Stimulated activated CD4-positive, alpha-beta T cell treated with anti-CD3 and anti-CD28 coated beads, Interleukin-1b, Interleukin-23, amount 100 ng/mL, for 24 hours (primary cell): ENCODE measurements around the gene ALOX15.
"Not testable (repeated sequence)": the region's sequence is repeated elsewhere in the genome, so short reads cannot be mapped to it uniquely, and the experiment has no call there.

ENCODE experiments used
- DNase-seq, 4 experiments: peaks; one replicate each; pipeline ENCODE4 v3.0.0-alpha.2; 2020; ENCODE audit warnings: low read depth in 4 of 4, low spot score in 1 of 4

Gene ALOX15

DNA sequence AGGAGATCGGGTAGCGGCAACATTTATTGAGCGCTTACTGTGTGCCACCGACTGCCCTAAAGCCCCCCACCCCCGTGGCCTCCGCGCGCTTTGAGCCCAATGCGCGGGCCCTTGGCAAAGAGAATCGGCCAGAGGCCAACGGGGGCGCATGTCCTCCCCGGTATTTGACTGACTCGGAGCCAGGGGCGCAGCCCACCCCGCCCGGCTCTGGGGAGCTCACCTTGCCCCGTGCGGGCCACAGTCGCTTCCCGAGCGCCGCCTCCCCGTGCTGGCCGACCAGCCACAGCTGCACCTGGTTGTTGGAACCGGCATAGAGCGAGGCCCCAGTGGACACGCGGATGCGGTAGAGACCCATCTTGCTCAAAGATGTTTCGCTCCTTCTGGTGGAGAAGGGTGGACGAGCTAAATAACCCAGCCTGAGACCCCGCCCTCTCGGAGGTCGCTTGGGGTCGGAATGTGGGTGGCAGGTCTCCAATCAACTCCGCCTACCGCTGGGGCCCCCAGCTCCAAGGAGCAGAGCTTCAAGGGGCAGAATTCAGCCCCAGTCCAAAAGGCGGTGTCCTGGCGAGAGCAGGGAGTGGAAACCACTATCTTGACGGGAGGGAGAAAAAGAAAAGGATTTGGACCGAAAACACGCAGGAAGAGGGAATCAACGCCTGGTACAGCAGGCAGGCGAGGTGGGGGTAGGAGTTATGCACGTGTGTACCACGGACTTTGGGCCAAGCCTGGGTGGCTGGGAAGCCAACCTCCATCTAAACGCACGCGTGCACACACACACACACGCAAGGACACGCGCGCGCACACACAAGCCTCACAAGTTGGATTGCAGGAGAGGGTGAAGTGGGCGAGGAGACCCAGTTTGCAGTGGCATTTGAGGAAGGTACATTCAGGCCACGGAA lies at the start of gene ALOX15:
Gene ALOX15, minus strand, starts transcription at position 382 of the 899 bp plus-strand sequence. Its CDS starts 27 bp downstream, at position 355.
- DNase-seq = no peak

DNA sequence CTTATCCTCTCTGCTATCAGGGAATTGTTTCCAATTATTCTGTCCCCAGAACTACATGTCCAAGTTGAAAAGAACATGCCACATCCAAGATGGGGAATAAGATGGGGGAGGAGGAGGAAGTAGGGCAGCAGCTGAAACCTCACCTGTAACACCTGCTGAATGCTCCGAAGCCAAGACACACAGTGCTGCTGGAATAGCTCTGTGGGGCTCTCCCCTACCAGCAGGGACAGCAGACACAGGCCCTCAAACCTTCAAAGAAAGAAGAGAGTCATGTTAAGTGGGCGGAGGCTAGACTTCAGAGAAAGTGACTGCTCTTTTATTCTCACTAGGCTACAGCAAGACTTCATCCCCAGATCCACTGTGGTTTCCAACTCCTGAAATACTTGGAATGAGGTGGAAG lies 49.3 kb upstream of the ALOX15 start:
- DNase-seq = no peak

- not testable (repeated sequence) for DNase-seq
Measured at GRCh38 chr17:4689872-4690271, 48.4 kb upstream of the ALOX15 start.

- not testable (repeated sequence) for DNase-seq
Measured at GRCh38 chr17:4683739-4684138, 42.3 kb upstream of the ALOX15 start.

- DNase-seq = no peak
Measured at GRCh38 chr17:4679658-4680057, 38.2 kb upstream of the ALOX15 start.

- peak in 1 of 4 experiments; percentile 14 for DNase-seq
Measured at GRCh38 chr17:4678448-4679026, 37.1 kb upstream of the ALOX15 start.

GRCh38 chr17:4676791-4677190 lies 35.3 kb upstream of the ALOX15 start:
- no peak for DNase-seq

- DNase-seq = no peak
Measured at GRCh38 chr17:4675791-4676190, 34.3 kb upstream of the ALOX15 start.

DNA sequence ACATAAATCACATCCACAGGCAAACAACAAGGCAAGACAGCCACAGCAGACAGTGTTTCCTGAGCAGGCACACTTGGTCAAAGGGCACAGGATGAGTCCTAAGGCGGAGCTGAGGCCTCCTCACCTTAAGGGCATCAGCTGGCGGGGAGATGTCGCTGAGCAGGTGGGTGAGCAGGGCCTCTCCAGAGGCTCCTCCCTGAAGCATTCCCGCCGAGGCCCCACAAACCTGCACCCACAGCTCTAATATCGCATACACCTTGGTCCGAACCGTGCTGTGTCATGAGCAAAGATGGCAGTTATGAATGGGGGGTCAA lies 33.2 kb upstream of the ALOX15 start:
- DNase-seq = no peak

DNA sequence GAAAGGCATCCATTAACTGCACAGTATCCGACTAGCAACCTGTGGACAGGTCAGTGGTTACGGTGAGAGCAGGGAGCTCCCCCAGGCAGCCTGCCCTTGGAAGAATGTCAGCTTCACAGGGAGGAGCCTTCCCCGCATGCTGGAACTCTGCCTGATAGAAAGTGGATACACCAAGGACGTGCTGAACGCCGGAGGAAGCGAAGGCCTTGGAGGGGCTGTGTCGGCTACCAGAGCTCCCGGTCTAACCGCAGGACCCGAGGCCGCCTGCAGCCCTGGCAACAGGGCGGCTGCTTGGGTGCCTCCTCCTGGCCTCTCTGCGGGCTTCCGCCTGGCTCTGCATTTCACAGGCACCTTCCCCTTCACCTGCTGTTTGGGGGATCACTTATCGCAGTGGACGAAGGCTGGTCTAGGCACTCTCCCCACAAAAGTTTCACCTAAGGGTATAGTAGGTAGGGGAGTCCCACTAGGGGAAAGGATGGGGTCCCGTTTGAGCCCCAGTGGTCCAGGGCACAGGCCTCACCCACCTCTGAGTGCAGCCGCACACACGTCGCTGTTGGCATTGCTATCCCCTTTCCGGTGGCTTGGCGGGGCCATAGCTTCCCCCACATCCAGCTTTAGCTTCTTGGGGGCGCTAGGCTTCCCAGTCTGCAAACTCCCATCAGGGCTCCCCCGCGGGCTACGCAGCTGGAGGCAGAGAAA lies 32.7 kb upstream of the ALOX15 start:
- no peak for DNase-seq

DNA sequence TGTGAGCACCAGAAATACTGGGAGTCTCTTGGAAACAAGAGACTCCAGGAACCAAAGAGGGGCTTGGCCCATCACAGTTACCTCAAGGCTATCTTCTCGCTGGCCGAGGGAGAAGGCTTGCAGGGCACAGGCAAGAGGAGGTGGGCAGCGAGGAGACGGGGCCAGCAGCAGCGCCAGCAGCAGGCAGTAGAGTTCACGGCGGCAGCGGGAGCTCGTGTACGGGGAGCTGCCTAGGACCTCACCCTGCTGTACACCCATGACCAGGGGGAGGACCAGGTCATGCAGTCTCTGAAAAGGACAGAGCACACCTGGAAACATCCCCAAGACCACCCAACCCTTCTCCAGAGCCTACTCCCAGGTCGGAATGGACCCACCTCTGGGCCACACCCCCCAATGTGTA lies 31.7 kb upstream of the ALOX15 start:
- no peak for DNase-seq

GRCh38 chr17:4672751-4673150 lies 31.3 kb upstream of the ALOX15 start:
- no peak for DNase-seq

DNA sequence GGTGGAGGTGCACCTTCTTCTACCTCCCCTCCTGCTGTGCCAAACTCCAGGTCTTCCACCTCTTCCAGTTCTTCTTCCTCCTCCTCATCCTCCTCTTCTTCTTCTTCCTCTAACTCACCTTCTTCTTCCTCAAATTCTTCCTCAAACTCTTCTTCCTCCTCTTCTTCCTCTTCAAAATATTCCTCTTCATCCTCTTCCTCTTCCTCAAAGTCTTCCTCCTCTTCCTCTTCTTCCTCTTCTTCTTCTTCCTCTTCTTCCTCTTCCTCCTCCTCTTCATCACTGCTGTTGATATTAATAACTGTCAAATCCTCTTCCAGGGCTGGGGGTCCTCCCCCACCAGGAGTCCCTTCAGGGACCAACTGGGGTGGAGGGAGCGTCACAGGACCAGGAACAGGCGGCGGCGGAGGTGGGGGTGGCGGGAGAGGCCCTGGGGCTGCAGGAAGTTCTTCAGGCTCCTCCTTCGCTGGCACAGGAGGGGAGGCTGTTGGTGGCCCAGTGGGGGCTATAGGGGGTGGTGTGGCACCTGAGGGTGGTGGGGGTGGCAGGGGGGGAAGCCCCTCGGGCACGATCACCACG lies 30.7 kb upstream of the ALOX15 start:
- DNase-seq = no peak

DNA sequence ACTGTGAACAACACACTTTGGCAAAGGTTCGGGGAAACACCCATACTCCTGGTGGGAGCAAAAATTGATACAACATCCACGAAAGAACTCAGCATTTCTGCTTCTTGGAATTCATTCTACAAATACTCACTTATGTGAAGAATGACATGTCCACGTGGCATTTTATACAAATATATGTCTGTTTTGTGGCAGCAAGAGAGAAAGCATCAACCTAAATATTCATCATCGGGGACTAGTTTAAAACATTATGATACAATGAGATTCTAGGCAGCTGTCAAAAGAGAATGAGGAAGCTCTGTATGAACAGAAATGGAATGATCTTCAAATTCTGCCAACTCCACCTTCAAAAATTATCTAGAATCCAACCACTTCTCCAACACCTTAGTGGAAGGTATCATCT lies 25.7 kb upstream of the ALOX15 start:
- no peak for DNase-seq

DNA sequence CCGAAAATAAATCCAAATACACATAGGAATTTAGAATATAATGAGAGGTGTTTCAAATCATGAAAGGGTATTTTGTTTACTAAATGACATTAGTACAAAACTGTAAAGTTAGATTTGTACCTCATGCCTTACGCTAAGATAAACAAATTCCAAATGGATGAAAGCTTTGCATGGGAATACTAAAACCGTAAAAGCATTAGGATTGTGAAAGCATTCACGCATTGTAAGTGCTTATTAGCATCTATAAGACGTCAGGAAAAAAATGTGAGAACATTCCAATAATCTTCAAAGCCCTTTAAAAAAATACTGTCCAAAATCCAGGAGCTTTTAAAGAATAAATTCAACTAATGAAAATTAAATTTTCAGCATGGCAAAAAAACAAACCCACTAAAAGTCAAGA lies 24.8 kb upstream of the ALOX15 start:
- no peak for DNase-seq

- no peak for DNase-seq
Measured at GRCh38 chr17:4665027-4665426, 23.5 kb upstream of the ALOX15 start.

- no peak for DNase-seq
Measured at GRCh38 chr17:4664230-4664629, 22.8 kb upstream of the ALOX15 start.

DNA sequence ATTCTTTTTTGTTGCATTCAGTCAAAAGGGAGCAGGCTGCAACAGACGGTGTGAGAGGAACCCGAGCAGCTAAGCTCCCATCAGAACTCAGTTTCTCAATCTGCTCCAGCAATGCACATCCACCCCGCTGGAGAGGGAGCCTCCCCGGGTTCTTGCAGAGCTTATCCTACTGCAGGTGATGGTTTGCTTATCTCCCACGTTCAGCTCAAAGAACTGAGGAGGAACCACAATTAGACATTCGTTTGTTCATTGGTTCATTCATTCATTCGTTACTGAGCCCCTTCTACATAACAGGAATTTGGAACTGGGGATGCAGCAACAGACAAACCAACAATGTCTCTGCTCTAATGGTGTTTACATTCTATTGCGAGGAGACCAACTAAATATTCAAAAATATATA lies 22.2 kb upstream of the ALOX15 start:
- DNase-seq = no peak

- DNase-seq = peak in 1 of 4 experiments; percentile 57
Measured at GRCh38 chr17:4658478-4659305, 17.2 kb upstream of the ALOX15 start.

GRCh38 chr17:4657678-4658077 lies 16.2 kb upstream of the ALOX15 start:
- DNase-seq = no peak

- DNase-seq = not testable (repeated sequence)
Measured at GRCh38 chr17:4655933-4656332, 14.5 kb upstream of the ALOX15 start.
